Activated B cell treated with CpG ODN at 0.5 μM for 24 hours (primary cell): ENCODE measurements around the gene TBC1D16. TPM values are rescaled to one million over a fixed set of nuclear protein-coding genes. Genes with fewer than 3 reads are reported as not detected.

Source experiments
- ATAC-seq: fragments of 200-7000 bp; cut with Tn5 transposase; one replicate; pipeline ENCODE4 v1.10.0; 2021; ENCODE audit warnings: low read depth, mild to moderate bottlenecking, moderate library complexity
- CTCF ChIA-PET: fragments of 350-600 bp; sonication (Branson Sonifier 250); formaldehyde crosslinking; loops from one replicate; lab custom pipeline; 2021; ENCODE audit warnings: antibody characterized with exemption; lab: Charles Lee
- POLR2A ChIA-PET: fragments of 350-600 bp; sonication (Branson Sonifier 250); formaldehyde crosslinking; loops from one replicate; lab custom pipeline; 2021; ENCODE audit warnings: antibody characterized with exemption; lab: Charles Lee
- DNase-seq: peaks from one replicate; pipeline ENCODE4 v3.0.0; 2022
- H3K27ac Mint-ChIP-seq: one replicate; pipeline ENCODE4 v1.8.0; 2020; ENCODE audit warnings: mixed read lengths
- H3K27me3 Mint-ChIP-seq: one replicate; pipeline ENCODE4 v1.8.0; 2021; ENCODE audit warnings: mixed read lengths
- H3K36me3 Mint-ChIP-seq: one replicate; pipeline ENCODE4 v1.8.0; 2021; ENCODE audit warnings: low read depth, mixed read lengths
- H3K4me1 Mint-ChIP-seq: one replicate; pipeline ENCODE4 v1.8.0; 2021; ENCODE audit warnings: mixed read lengths
- H3K4me3 Mint-ChIP-seq: one replicate; pipeline ENCODE4 v1.8.0; 2020; ENCODE audit warnings: mild to moderate bottlenecking, mixed read lengths
- H3K9me3 Mint-ChIP-seq: one replicate; pipeline ENCODE4 v1.8.0; 2020; ENCODE audit warnings: mixed read lengths
- intact Hi-C: fragments of 100-400 bp; cut with micrococcal nuclease; formaldehyde crosslinking; loops from one replicate; pipeline ENCODE4 v1.15.1; 2024
- total RNA-seq: library from RNA; stranded (reverse); gene quantifications from 2 replicates; pipeline ENCODE4 v1.2.3, GENCODE V29; 2022
- TF ChIP-seq, protein P1 (sequence below): fragments of 200-600 bp; IDR thresholded peaks from one replicate; pipeline ENCODE4 v1.8.0; 2022; ENCODE audit warnings: antibody characterized with exemption, mild to moderate bottlenecking

The TBC1D16 gene
- total RNA-seq, 1 donor from 2014 or later: 2.6 TPM

DNA sequence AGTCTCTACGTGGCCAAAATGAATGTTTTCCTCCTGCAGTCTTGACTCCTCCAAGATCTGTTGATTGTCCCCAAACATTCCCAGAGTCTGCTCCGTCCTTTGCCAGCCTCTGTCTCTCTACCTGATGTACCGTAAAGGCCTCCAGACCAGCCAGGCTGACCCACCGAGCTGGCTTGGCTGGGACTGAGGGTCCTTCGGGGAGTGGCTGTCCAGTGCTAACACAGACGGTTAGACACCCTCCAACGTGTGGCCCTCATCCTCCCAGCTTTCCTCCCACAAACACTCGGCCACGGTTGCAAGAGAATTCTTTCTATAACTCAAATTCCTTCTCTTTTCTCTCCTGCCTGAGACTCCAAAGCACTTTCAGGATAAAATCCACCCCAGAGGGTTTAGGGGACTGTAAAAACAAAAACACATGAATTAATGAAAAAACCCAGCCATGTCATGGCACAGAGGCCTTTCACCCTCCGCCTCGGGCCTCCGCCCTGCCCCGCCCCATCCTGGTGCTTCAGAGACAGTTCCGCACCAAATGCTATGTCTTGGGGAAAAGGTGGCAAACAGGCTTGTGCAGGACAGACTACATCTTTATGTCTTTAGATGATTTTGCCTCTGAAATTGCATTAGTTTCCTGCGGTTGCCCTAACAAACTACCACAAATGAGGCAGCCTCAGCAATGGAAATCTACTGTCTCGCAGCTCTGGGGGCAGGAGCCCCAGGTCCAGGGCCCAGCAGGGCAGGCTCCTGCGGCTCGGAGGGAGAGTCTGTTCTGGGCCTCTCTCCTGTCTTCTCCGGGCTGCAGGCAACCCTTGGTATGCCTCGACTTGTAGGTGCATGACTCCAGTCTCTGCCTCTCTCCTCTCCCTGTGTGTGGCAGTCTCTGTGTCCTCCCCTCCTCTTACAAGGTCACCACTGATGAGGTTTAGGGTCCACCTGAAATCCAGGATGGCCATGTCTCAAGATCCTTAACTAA, 124.0 kb downstream of the TBC1D16 start:
- TF ChIP-seq, protein P1, sequence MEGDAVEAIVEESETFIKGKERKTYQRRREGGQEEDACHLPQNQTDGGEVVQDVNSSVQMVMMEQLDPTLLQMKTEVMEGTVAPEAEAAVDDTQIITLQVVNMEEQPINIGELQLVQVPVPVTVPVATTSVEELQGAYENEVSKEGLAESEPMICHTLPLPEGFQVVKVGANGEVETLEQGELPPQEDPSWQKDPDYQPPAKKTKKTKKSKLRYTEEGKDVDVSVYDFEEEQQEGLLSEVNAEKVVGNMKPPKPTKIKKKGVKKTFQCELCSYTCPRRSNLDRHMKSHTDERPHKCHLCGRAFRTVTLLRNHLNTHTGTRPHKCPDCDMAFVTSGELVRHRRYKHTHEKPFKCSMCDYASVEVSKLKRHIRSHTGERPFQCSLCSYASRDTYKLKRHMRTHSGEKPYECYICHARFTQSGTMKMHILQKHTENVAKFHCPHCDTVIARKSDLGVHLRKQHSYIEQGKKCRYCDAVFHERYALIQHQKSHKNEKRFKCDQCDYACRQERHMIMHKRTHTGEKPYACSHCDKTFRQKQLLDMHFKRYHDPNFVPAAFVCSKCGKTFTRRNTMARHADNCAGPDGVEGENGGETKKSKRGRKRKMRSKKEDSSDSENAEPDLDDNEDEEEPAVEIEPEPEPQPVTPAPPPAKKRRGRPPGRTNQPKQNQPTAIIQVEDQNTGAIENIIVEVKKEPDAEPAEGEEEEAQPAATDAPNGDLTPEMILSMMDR: no peak
- Mint-ChIP-seq H3K4me3 (no peak overlapping the region), H3K27me3 (peaks cover 4% of the 10 kb centered on the region), H3K27ac (no peak overlapping the region), H3K36me3 (no peaks in the 10 kb centered on the region), H3K4me1 (peaks cover 13% of the 10 kb centered on the region), H3K9me3 (no peaks in the 10 kb centered on the region)
- ATAC-seq: no peak
- POLR2A ChIA-PET: no interaction called here
- intact Hi-C loops: no loop called here
- DNase-seq: no peak
- CTCF ChIA-PET: no interaction called here

DNA sequence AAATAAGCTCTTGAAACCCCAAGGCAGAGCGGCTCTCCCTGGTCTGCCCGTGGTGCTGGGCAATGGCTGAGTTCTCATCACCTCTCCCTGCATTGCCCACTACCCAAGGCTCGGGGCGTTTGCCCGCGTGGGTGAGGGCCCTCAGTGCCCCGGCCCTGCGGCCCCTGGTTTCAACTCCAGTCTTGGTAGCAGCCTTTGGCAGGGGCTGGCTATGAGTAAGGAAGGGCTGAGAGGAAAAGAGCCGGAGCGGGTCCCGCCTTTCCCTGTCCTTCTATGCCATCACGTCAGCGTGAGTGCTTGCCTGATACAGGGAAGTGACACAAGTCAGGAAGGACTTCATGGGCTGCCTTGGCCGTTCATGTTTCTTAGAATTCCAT, 124.7 kb downstream of the TBC1D16 start:
- Mint-ChIP-seq H3K4me1 (peaks cover 8% of the 10 kb centered on the region), H3K27ac (no peak overlapping the region), H3K9me3 (no peaks in the 10 kb centered on the region), H3K4me3 (no peak overlapping the region), H3K27me3 (peaks cover 5% of the 10 kb centered on the region), H3K36me3 (no peaks in the 10 kb centered on the region)
- ChIA-PET CTCF (no interaction called here), POLR2A (no interaction called here)
- ATAC-seq (no peak), DNase-seq (no peak)
- intact Hi-C loops: no loop called here
- TF ChIP-seq, protein P1: no peak

- intact Hi-C loops: no loop called here
- H3K36me3 Mint-ChIP-seq: no peaks in the 10 kb centered on the region
- DNase-seq: no peak
- ChIA-PET CTCF (no interaction called here), POLR2A (interaction anchor here (1.0 kb wide), 1 partner anchor 22 kb away, joined by 4 read pairs; no protein-coding TSS in a partner anchor)
- H3K27ac Mint-ChIP-seq: no peak overlapping the region
- H3K9me3 Mint-ChIP-seq: no peaks in the 10 kb centered on the region
- H3K4me3 Mint-ChIP-seq: no peak overlapping the region
- ATAC-seq: no peak
- TF ChIP-seq, protein P1: no peak
- H3K27me3 Mint-ChIP-seq: peaks cover 12% of the 10 kb centered on the region
- H3K4me1 Mint-ChIP-seq: no peaks in the 10 kb centered on the region
Measured at GRCh38 chr17:79909121-79909520, 126.6 kb downstream of the TBC1D16 start.

DNA sequence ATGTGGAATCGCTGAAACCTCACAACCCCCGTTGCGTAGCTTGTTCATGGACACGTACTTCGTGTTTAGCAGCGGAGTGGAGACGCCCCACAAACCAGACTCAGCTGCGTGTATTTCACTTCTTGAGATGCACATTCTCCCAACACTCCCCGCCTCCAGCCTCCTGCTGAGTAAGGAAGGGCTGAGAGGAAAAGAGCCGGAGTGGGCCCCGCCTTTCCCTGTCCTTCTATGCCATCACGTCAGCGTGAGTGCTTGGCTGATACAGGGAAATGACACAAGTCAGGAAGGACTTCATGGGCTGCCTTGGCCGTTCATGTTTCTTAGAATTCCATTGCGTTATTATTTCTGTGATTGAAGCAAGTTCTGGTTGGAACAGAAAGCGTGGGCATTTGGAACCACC, 127.8 kb downstream of the TBC1D16 start:
- H3K36me3 Mint-ChIP-seq: no peaks in the 10 kb centered on the region
- intact Hi-C loops: no loop called here
- ATAC-seq (no peak), DNase-seq (no peak)
- H3K27me3 Mint-ChIP-seq: peaks cover 17% of the 10 kb centered on the region
- H3K4me1 Mint-ChIP-seq: no peaks in the 10 kb centered on the region
- POLR2A ChIA-PET: interaction anchor here (0.6 kb wide), 1 partner anchor 17 kb away, joined by 3 read pairs; no protein-coding TSS in a partner anchor
- H3K4me3 Mint-ChIP-seq: no peak overlapping the region
- H3K27ac Mint-ChIP-seq: no peak overlapping the region
- TF ChIP-seq, protein P1: no peak
- no peaks in the 10 kb centered on the region for H3K9me3 Mint-ChIP-seq
- CTCF ChIA-PET: no interaction called here

DNA sequence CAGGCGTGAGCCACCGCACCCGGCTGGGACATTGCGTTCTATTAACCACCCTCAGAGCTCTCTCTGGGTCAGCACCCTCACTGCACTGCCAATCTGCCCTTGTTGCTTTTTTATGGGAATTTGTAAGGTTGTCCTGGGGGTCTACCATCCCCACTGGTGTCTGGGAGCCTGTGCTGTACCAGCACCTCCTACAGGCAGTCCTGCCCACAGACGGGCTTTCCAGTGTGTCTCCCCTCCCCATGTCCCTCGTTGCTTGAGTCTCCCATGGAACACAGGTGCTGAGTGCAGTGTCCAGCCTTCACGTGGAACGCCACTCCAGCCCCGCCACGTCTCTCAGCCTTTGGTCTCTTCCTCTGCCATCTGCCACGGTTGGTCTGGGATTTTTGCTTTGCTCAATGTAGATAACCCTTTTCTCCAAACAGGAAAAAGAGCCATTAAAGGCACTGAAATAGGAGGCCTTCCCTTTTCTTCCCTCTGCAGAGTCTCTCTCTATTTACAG, 128.4 kb downstream of the TBC1D16 start:
- Mint-ChIP-seq H3K9me3 (no peaks in the 10 kb centered on the region), H3K27me3 (peaks cover 19% of the 10 kb centered on the region), H3K27ac (no peak overlapping the region), H3K36me3 (no peaks in the 10 kb centered on the region), H3K4me3 (no peak overlapping the region), H3K4me1 (no peaks in the 10 kb centered on the region)
- ChIA-PET POLR2A (interaction anchor here (0.6 kb wide), 1 partner anchor 18 kb away, joined by 3 read pairs; no protein-coding TSS in a partner anchor), CTCF (no interaction called here)
- ATAC-seq (no peak), DNase-seq (no peak)
- TF ChIP-seq, protein P1: no peak
- intact Hi-C loops: no loop called here
